ENCODE results near the gene FGF10. TPM values are rescaled to one million over a fixed set of nuclear protein-coding genes. Genes with fewer than 3 reads are reported as not detected.

FGF10 gene
- total and polyA plus RNA-seq, 2 donors from 2014 or later, result 0.19 to 6.3 TPM

GRCh38 chr5:44360919-44361318 is 28.3 kb downstream of the FGF10 start:
- intact Hi-C loops (cut with DNase I), result no loop called here
- Histone ChIP-seq H3K27me3 (ENCODE audit: control insufficient read depth, insufficient read depth, low read length) (no peaks in the 10 kb centered on the region), H3K9me3 (ENCODE audit: control insufficient read depth in 2 of 3, insufficient read depth in 1 of 3, low read length in 3 of 3) (no peaks in the 10 kb centered on the region), H3K27ac (ENCODE audit: low read depth in 2 of 2, low read length in 2 of 2) (no peak overlapping the region), H3K4me1 (ENCODE audit: control insufficient read depth in 2 of 3, insufficient read depth in 2 of 3, low read depth in 1 of 3, low read length in 3 of 3) (no peaks in the 10 kb centered on the region), H3K36me3 (ENCODE audit: control insufficient read depth in 2 of 3, insufficient read depth in 3 of 3, low read length in 3 of 3) (no peaks in the 10 kb centered on the region), H3K9ac (ENCODE audit: low read length in 3 of 3) (no peak overlapping the region), H3K4me3 (ENCODE audit: low read length in 3 of 3) (no peak overlapping the region)
- no peak for DNase-seq
- no peak for FAIRE-seq
- TF ChIP-seq, protein P1, sequence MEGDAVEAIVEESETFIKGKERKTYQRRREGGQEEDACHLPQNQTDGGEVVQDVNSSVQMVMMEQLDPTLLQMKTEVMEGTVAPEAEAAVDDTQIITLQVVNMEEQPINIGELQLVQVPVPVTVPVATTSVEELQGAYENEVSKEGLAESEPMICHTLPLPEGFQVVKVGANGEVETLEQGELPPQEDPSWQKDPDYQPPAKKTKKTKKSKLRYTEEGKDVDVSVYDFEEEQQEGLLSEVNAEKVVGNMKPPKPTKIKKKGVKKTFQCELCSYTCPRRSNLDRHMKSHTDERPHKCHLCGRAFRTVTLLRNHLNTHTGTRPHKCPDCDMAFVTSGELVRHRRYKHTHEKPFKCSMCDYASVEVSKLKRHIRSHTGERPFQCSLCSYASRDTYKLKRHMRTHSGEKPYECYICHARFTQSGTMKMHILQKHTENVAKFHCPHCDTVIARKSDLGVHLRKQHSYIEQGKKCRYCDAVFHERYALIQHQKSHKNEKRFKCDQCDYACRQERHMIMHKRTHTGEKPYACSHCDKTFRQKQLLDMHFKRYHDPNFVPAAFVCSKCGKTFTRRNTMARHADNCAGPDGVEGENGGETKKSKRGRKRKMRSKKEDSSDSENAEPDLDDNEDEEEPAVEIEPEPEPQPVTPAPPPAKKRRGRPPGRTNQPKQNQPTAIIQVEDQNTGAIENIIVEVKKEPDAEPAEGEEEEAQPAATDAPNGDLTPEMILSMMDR (IDR thresholded peaks at IDR 0.05; ENCODE audit: borderline replicate concordance, extremely low read depth, insufficient read depth), result no peak

DNA sequence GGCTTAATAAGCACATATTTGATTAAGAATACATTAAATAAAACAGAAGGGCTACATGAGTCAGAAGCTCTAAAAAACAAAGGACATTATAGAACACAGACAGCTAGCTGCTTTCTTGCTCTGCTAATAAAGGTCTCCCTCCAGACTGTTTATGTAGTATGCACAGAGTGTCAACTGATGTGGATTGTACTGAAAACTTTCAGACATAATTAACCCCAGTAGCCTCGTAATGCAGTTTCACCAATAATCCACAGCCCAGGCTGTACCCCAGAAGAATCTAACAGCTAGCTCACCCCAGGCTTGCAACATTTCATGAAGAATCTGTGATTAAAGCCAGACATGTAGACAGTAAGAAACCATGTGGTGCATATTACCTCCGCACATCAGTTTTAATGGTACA is 30.8 kb downstream of the FGF10 start:
- TF ChIP-seq, protein P1 (IDR thresholded peaks at IDR 0.05; ENCODE audit: borderline replicate concordance, extremely low read depth, insufficient read depth), result no peak
- Histone ChIP-seq H3K27ac (ENCODE audit: low read depth in 2 of 2, low read length in 2 of 2) (no peak overlapping the region), H3K4me1 (ENCODE audit: control insufficient read depth in 2 of 3, insufficient read depth in 2 of 3, low read depth in 1 of 3, low read length in 3 of 3) (no peaks in the 10 kb centered on the region), H3K9ac (ENCODE audit: low read length in 3 of 3) (no peak overlapping the region), H3K4me3 (ENCODE audit: low read length in 3 of 3) (no peak overlapping the region), H3K27me3 (ENCODE audit: control insufficient read depth, insufficient read depth, low read length) (no peaks in the 10 kb centered on the region), H3K36me3 (ENCODE audit: control insufficient read depth in 2 of 3, insufficient read depth in 3 of 3, low read length in 3 of 3) (no peaks in the 10 kb centered on the region), H3K9me3 (ENCODE audit: control insufficient read depth in 2 of 3, insufficient read depth in 1 of 3, low read length in 3 of 3) (no peaks in the 10 kb centered on the region)
- intact Hi-C loops (cut with DNase I), result no loop called here
- no peak for FAIRE-seq
- no peak for DNase-seq

DNA sequence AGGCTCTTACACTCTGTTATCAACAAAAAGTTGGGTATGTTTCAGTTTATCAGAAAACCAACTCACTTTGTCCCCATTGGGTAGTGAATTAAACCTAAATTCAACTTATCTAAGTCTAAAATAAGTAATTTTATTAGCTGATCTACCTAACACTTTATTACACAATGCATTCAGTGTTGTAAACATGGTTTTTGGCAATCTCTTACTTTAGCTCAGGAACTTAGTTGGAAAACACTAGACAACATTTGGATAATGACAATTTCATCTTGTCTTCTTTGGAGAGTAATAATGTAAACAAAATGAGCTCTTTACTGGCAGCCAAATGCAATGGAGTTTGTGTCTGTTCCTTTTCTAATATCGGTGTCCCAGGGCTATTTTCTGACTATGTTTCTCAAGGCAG is 33.0 kb downstream of the FGF10 start:
- Histone ChIP-seq H3K9ac (ENCODE audit: low read length in 3 of 3) (no peak overlapping the region), H3K4me1 (ENCODE audit: control insufficient read depth in 2 of 3, insufficient read depth in 2 of 3, low read depth in 1 of 3, low read length in 3 of 3) (no peaks in the 10 kb centered on the region), H3K9me3 (ENCODE audit: control insufficient read depth in 2 of 3, insufficient read depth in 1 of 3, low read length in 3 of 3) (no peaks in the 10 kb centered on the region), H3K36me3 (ENCODE audit: control insufficient read depth in 2 of 3, insufficient read depth in 3 of 3, low read length in 3 of 3) (no peaks in the 10 kb centered on the region), H3K27ac (ENCODE audit: low read depth in 2 of 2, low read length in 2 of 2) (no peak overlapping the region), H3K27me3 (ENCODE audit: control insufficient read depth, insufficient read depth, low read length) (no peaks in the 10 kb centered on the region), H3K4me3 (ENCODE audit: low read length in 3 of 3) (no peak overlapping the region)
- intact Hi-C loops (cut with DNase I), result no loop called here
- DNase-seq (no peak), FAIRE-seq (no peak)
- TF ChIP-seq, protein P1 (IDR thresholded peaks at IDR 0.05; ENCODE audit: borderline replicate concordance, extremely low read depth, insufficient read depth), result no peak

- H3K4me1 ChIP-seq (ENCODE audit: control insufficient read depth in 2 of 3, insufficient read depth in 2 of 3, low read depth in 1 of 3, low read length in 3 of 3), result no peaks in the 10 kb centered on the region
- no peaks in the 10 kb centered on the region for H3K9me3 ChIP-seq (ENCODE audit: control insufficient read depth in 2 of 3, insufficient read depth in 1 of 3, low read length in 3 of 3)
- intact Hi-C loops (cut with DNase I), result no loop called here
- H3K27ac ChIP-seq (ENCODE audit: low read depth in 2 of 2, low read length in 2 of 2), result no peak overlapping the region
- DNase-seq (no peak), FAIRE-seq (no peak)
- no peaks in the 10 kb centered on the region for H3K27me3 ChIP-seq (ENCODE audit: control insufficient read depth, insufficient read depth, low read length)
- H3K9ac ChIP-seq (ENCODE audit: low read length in 3 of 3), result no peak overlapping the region
- TF ChIP-seq, protein P1 (IDR thresholded peaks at IDR 0.05; ENCODE audit: borderline replicate concordance, extremely low read depth, insufficient read depth), result no peak
- H3K36me3 ChIP-seq (ENCODE audit: control insufficient read depth in 2 of 3, insufficient read depth in 3 of 3, low read length in 3 of 3), result no peaks in the 10 kb centered on the region
- H3K4me3 ChIP-seq (ENCODE audit: low read length in 3 of 3), result no peak overlapping the region
These were observed 43.3 kb downstream of the FGF10 start for GRCh38 chr5:44345871-44346270.
